Keratinocyte (primary cell): Measurements from ENCODE around the gene HRK. TPM values are rescaled to one million over a fixed set of nuclear protein-coding genes. Genes with fewer than 3 reads are reported as not detected.

Experiments
- DNase-seq: peaks from one replicate; pipeline ENCODE4 v3.0.0-alpha.2; 2011; ENCODE audit warnings: low read depth, missing footprints, low spot score
- FAIRE-seq: peaks from 2 replicates; lab custom pipeline; 2011; peaks lifted over from hg19 to GRCh38; lab: Jason Lieb, UNC
- H2AFZ ChIP-seq: 2 replicates; pipeline ENCODE4 v1.6.0; 2012; ENCODE audit warnings: low read length, control low read depth, inconsistent platforms; ENCODE audit not compliant: control insufficient read depth
- H3K27ac ChIP-seq: 2 replicates; pipeline ENCODE4 v1.5.1; 2011; ENCODE audit warnings: low read length; ENCODE audit not compliant: control insufficient read depth, insufficient read depth
- H3K27me3 ChIP-seq: 3 replicates; pipeline ENCODE4 v1.6.0; 2011; ENCODE audit warnings: low read length; ENCODE audit not compliant: control insufficient read depth, insufficient read depth; ENCODE audit errors: extremely low read depth
- H3K36me3 ChIP-seq, 2 experiments: 2 replicates in 1 of 2; 3 replicates in 1 of 2; pipeline ENCODE4 v1.5.1; 2011; ENCODE audit warnings: low read length in 2 of 2, mild to moderate bottlenecking in 1 of 2; ENCODE audit not compliant: control insufficient read depth in 2 of 2, insufficient read depth in 2 of 2; ENCODE audit errors: extremely low read depth in 1 of 2
- H3K4me1 ChIP-seq: 3 replicates; pipeline ENCODE4 v1.5.1; 2011; ENCODE audit warnings: low read length; ENCODE audit not compliant: control insufficient read depth, insufficient read depth; ENCODE audit errors: extremely low read depth
- H3K4me2 ChIP-seq: 3 replicates; pipeline ENCODE4 v1.6.0; 2011; ENCODE audit warnings: low read depth, low read length; ENCODE audit not compliant: control insufficient read depth, insufficient read depth; ENCODE audit errors: extremely low read depth
- H3K4me3 ChIP-seq, 3 experiments: fragments of 200-600 bp in 1 of 3; sonication (generic) in 1 of 3; 2 replicates in 2 of 3; 3 replicates in 1 of 3; pipeline ENCODE4 v1.5.1; 2011 to 2016; ENCODE audit warnings: low read length in 3 of 3, mild to moderate bottlenecking in 3 of 3, control low read depth in 2 of 3, inconsistent platforms in 1 of 3, low read depth in 1 of 3, mixed read lengths in 1 of 3, mixed run types in 1 of 3, moderate library complexity in 1 of 3; ENCODE audit not compliant: control insufficient read depth in 2 of 3, insufficient read depth in 2 of 3; ENCODE audit errors: extremely low read depth in 1 of 3
- H3K79me2 ChIP-seq: 2 replicates; pipeline ENCODE4 v1.6.0; 2012; ENCODE audit warnings: low read length; ENCODE audit not compliant: control insufficient read depth, insufficient read depth
- H3K9ac ChIP-seq: 3 replicates; pipeline ENCODE4 v1.6.0; 2011; ENCODE audit warnings: low read length; ENCODE audit not compliant: control insufficient read depth, insufficient read depth; ENCODE audit errors: extremely low read depth
- H3K9me1 ChIP-seq: 3 replicates; pipeline ENCODE4 v1.6.0; 2011; ENCODE audit warnings: low read length; ENCODE audit not compliant: control insufficient read depth, insufficient read depth; ENCODE audit errors: extremely low read depth
- H3K9me3 ChIP-seq: 2 replicates; pipeline ENCODE4 v1.5.1; 2012; ENCODE audit warnings: low read depth, low read length; ENCODE audit not compliant: control insufficient read depth
- H4K20me1 ChIP-seq: 3 replicates; pipeline ENCODE4 v1.6.0; 2011; ENCODE audit warnings: low read length; ENCODE audit not compliant: control insufficient read depth, insufficient read depth; ENCODE audit errors: extremely low read depth
- CTCF ChIP-seq, 3 experiments: IDR thresholded peaks in 1 of 3; conservative IDR thresholded peaks in 1 of 3; optimal IDR thresholded peaks in 1 of 3; 2 replicates in 2 of 3; 3 replicates in 1 of 3; pipeline versions ENCODE3 to v1.5.1; 2011; ENCODE audit warnings: low read length in 3 of 3, mild to moderate bottlenecking in 3 of 3, moderate library complexity in 2 of 3, control low read depth in 1 of 3, inconsistent platforms in 1 of 3; ENCODE audit not compliant: insufficient read depth in 2 of 3; ENCODE audit errors: extremely low read depth in 1 of 3
- EZH2 ChIP-seq: IDR thresholded peaks from one replicate; pipeline ENCODE4 v1.6.1; 2012; ENCODE audit warnings: inconsistent platforms, mild to moderate bottlenecking, low read length, moderate library complexity
- dilution Hi-C: fragments of 300-500 bp; cut with MboI; formaldehyde crosslinking; loops from one replicate; pipeline ENCODE4 v1.7.0; 2020; ENCODE audit warnings: low sequenced_read_pairs; ENCODE audit not compliant: extremely low pct_ligation_motif_present
- polyA plus RNA-seq, 5 experiments: library from polyadenylated mRNA; depleted of rRNA in 3 of 5; stranded (reverse) in 3 of 5; stranded (forward) in 1 of 5; unstranded in 1 of 5; fragments of >200 nt; gene quantifications; 1 replicate in 1 of 5; 2 replicates in 3 of 5; 3 replicates in 1 of 5; pipeline versions ENCODE4 v1.2.1 to v1.2.3, GENCODE V29; 2011 to 2012; ENCODE audit warnings: missing spikeins in 2 of 5, low read depth in 1 of 5, low replicate concordance in 1 of 5

The HRK gene
- polyA plus RNA-seq, 1 donor (not counting 4 experiments of a cell fraction or from before 2014, with no cell fraction given), result 0.01 TPM

- FAIRE-seq (no peak), DNase-seq (no peak)
- peaks cover 16% of the 10 kb centered on the region for H3K79me2 ChIP-seq
- TF ChIP-seq CTCF (optimal IDR thresholded peaks at IDR 0.05 in 1 of 3, IDR thresholded peaks at IDR 0.05 in 1 of 3, conservative IDR thresholded peaks at IDR 0.05 in 1 of 3; ENCODE audit: extremely low read depth in 1 of 3, insufficient read depth in 2 of 3, low read length in 3 of 3), result no peak
- no peak for TF ChIP-seq EZH2
- no peaks in the 10 kb centered on the region for H3K27me3 ChIP-seq
- H3K4me3 ChIP-seq, result no peak overlapping the region
- no peaks in the 10 kb centered on the region for H4K20me1 ChIP-seq
- H3K9ac ChIP-seq, result no peak overlapping the region
- H2AFZ ChIP-seq, result no peak overlapping the region
- H3K4me2 ChIP-seq, result no peak overlapping the region
- H3K4me1 ChIP-seq, result peaks cover 37% of the 10 kb centered on the region
- peaks cover 0 to 7% of the 10 kb centered on the region in 2 experiments for H3K36me3 ChIP-seq
- H3K9me3 ChIP-seq, result no peaks in the 10 kb centered on the region
- dilution Hi-C loops, result no loop called here
- H3K27ac ChIP-seq, result no peak overlapping the region
- H3K9me1 ChIP-seq, result no peaks in the 10 kb centered on the region
Observed at GRCh38 chr12:116919706-116920485, 38.7 kb upstream of the HRK start.

DNA sequence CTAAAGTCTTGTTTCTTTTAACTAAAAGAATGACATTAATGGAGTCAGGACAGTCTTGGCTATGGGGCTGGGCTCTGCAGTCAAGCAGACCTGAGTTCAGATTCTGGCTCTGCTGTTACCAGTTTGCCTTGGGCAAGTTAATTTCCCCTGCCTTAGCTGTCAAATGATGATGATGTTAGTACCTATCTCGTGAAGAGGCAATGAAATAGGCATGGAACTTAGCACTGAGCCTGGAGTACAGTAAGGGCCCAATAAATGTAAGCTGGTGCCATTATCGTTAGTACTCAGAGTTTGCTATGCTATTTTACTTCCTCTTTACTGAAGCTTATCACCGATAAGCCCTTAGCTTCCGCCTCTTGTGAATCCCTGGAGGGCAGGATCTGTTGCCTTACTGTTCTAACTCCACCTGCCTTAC lies 38.0 kb upstream of the HRK start:
- Histone ChIP-seq H4K20me1 (no peaks in the 10 kb centered on the region), H3K4me2 (no peak overlapping the region), H3K79me2 (peaks cover 19% of the 10 kb centered on the region), H3K9me3 (no peaks in the 10 kb centered on the region), H3K27ac (no peak overlapping the region), H2AFZ (no peak overlapping the region), H3K4me1 (peaks cover 32% of the 10 kb centered on the region), H3K4me3 (no peak overlapping the region), H3K9ac (no peak overlapping the region), H3K27me3 (no peaks in the 10 kb centered on the region), H3K36me3 (peaks cover 0 to 7% of the 10 kb centered on the region in 2 experiments), H3K9me1 (no peaks in the 10 kb centered on the region)
- TF ChIP-seq EZH2 (no peak), CTCF (optimal IDR thresholded peaks at IDR 0.05 in 1 of 3, IDR thresholded peaks at IDR 0.05 in 1 of 3, conservative IDR thresholded peaks at IDR 0.05 in 1 of 3; ENCODE audit: extremely low read depth in 1 of 3, insufficient read depth in 2 of 3, low read length in 3 of 3) (no peak)
- dilution Hi-C loops, result no loop called here
- DNase-seq (no peak), FAIRE-seq (no peak)
